CD14-positive monocyte (primary cell): ENCODE data around the gene TCF4. TPM values are rescaled to one million over a fixed set of nuclear protein-coding genes. Genes with fewer than 3 reads are reported as not detected.

Experiments
- DNase-seq, 3 donors: peaks; one replicate each; pipeline ENCODE4 v3.0.0-alpha.2; 2011 to 2022
- H2AFZ ChIP-seq: 2 replicates; pipeline ENCODE4 v1.6.0; 2012; ENCODE audit warnings: mild to moderate bottlenecking, low read depth, low read length, inconsistent platforms; ENCODE audit not compliant: insufficient read depth, poor library complexity, severe bottlenecking
- H3K27ac ChIP-seq, 2 donors: 1 replicate in 1 of 2; 2 replicates in 1 of 2; pipeline ENCODE4 v1.5.1; 2012 to 2013; ENCODE audit warnings: low read length in 2 of 2, control low read depth in 1 of 2, inconsistent platforms in 1 of 2, low read depth in 1 of 2, mild to moderate bottlenecking in 1 of 2
- H3K27me3 ChIP-seq, 2 donors: one replicate each; pipeline versions ENCODE4 v1.6.0 to v1.6.1; 2011 to 2013; ENCODE audit warnings: low read length in 2 of 2; ENCODE audit not compliant: control insufficient read depth in 2 of 2, insufficient read depth in 2 of 2
- H3K36me3 ChIP-seq, 2 donors: replicated peaks in 1 of 2; 1 replicate in 1 of 2; 2 replicates in 1 of 2; pipeline versions ENCODE4 v1.5.1 to v1.6.1; 2012 to 2013; ENCODE audit warnings: low read length in 2 of 2, control low read depth in 1 of 2, inconsistent platforms in 1 of 2, mild to moderate bottlenecking in 1 of 2; ENCODE audit not compliant: insufficient read depth in 2 of 2, control insufficient read depth in 1 of 2
- H3K4me1 ChIP-seq, 2 donors: 1 replicate in 1 of 2; 2 replicates in 1 of 2; pipeline versions ENCODE4 v1.5.1 to v1.6.1; 2012 to 2013; ENCODE audit warnings: low read length in 2 of 2, control low read depth in 1 of 2, inconsistent platforms in 1 of 2, mild to moderate bottlenecking in 1 of 2, moderate library complexity in 1 of 2; ENCODE audit not compliant: insufficient read depth in 2 of 2, control insufficient read depth in 1 of 2
- H3K4me2 ChIP-seq: replicated peaks from 2 replicates; pipeline ENCODE3; 2012; ENCODE audit warnings: low read length, moderate library complexity, mild to moderate bottlenecking; ENCODE audit not compliant: poor library complexity, severe bottlenecking; ENCODE audit errors: extremely low read depth
- H3K4me3 ChIP-seq, 3 experiments: fragments of 200-600 bp in 1 of 3; sonication (generic) in 1 of 3; replicated peaks in 1 of 3; 1 replicate in 2 of 3; 2 replicates in 1 of 3; pipeline ENCODE4 v1.5.1; 2011 to 2013; ENCODE audit warnings: low read length in 3 of 3, mild to moderate bottlenecking in 3 of 3, control low read depth in 2 of 3, low read depth in 2 of 3, inconsistent platforms in 1 of 3, moderate library complexity in 1 of 3
- H3K79me2 ChIP-seq: 2 replicates; pipeline ENCODE4 v1.6.0; 2012; ENCODE audit warnings: mild to moderate bottlenecking, control low read depth, inconsistent platforms, low read length, moderate library complexity; ENCODE audit not compliant: insufficient read depth
- H3K9ac ChIP-seq: 2 replicates; pipeline ENCODE4 v1.6.0; 2017; ENCODE audit warnings: low read length, mild to moderate bottlenecking; ENCODE audit not compliant: insufficient read depth, poor library complexity, severe bottlenecking
- H3K9me3 ChIP-seq, 2 donors: replicated peaks in 1 of 2; 1 replicate in 1 of 2; 2 replicates in 1 of 2; pipeline versions ENCODE4 v1.5.1 to v1.6.1; 2012 to 2013; ENCODE audit warnings: low read length in 2 of 2, control low read depth in 1 of 2; ENCODE audit not compliant: control insufficient read depth in 1 of 2, insufficient read depth in 1 of 2
- H4K20me1 ChIP-seq: 2 replicates; pipeline ENCODE4 v1.6.0; 2012; ENCODE audit warnings: mild to moderate bottlenecking, low read length, control low read depth, moderate library complexity; ENCODE audit not compliant: insufficient read depth
- H3K27ac Mint-ChIP-seq, 7 donors: one replicate each; pipeline ENCODE4 v1.8.0; 2020; ENCODE audit warnings: mild to moderate bottlenecking in 7 of 7, mixed read lengths in 7 of 7, moderate library complexity in 6 of 7, inconsistent platforms in 2 of 7
- H3K27me3 Mint-ChIP-seq, 3 donors: one replicate each; pipeline ENCODE4 v1.8.0; 2021 to 2022; ENCODE audit warnings: low read depth in 3 of 3, mild to moderate bottlenecking in 3 of 3, mixed read lengths in 3 of 3, moderate library complexity in 3 of 3, inconsistent platforms in 1 of 3
- H3K36me3 Mint-ChIP-seq, 2 donors: one replicate each; pipeline ENCODE4 v1.8.0; 2020; ENCODE audit warnings: mixed read lengths in 2 of 2, inconsistent platforms in 1 of 2, mild to moderate bottlenecking in 1 of 2
- H3K4me1 Mint-ChIP-seq: one replicate; pipeline ENCODE4 v1.8.0; 2020; ENCODE audit warnings: mild to moderate bottlenecking, mixed read lengths
- H3K4me3 Mint-ChIP-seq, 2 donors: one replicate each; pipeline ENCODE4 v1.8.0; 2020; ENCODE audit warnings: mild to moderate bottlenecking in 2 of 2, mixed read lengths in 2 of 2, moderate library complexity in 1 of 2
- H3K9me3 Mint-ChIP-seq, 7 donors: one replicate each; pipeline ENCODE4 v1.8.0; 2020 to 2022; ENCODE audit warnings: mixed read lengths in 7 of 7, mild to moderate bottlenecking in 6 of 7, moderate library complexity in 6 of 7, inconsistent platforms in 2 of 7
- CTCF ChIP-seq: fragments of 200-600 bp; IDR thresholded peaks from one replicate; pipeline ENCODE4 v1.8.0; 2022; ENCODE audit warnings: antibody characterized with exemption, mild to moderate bottlenecking
- intact Hi-C, 2 donors: fragments of 100-400 bp; cut with micrococcal nuclease; formaldehyde crosslinking; loops; one replicate each; pipeline versions ENCODE4 v1.15.0 to v1.15.1; 2023
- polyA plus RNA-seq, 3 donors: library from polyadenylated mRNA; depleted of rRNA in 1 of 3; unstranded in 2 of 3; stranded (reverse) in 1 of 3; fragments of 300-500 nt in 2 of 3; fragments of >200 nt in 1 of 3; fragmentation: Illumina TruSeq in 2 of 3; gene quantifications; 1 replicate in 2 of 3; 2 replicates in 1 of 3; pipeline ENCODE4 v1.2.3, GENCODE V29; 2012 to 2021

TCF4 gene
- polyA plus RNA-seq, 3 donors: 5.9 to 12.9 (median 10.7) TPM

- Histone ChIP-seq H3K79me2 (no peaks in the 10 kb centered on the region), H3K9me3 (no peaks in the 10 kb centered on the region), H3K4me3 (no peak overlapping the region), H3K36me3 (no peaks in the 10 kb centered on the region), H4K20me1 (no peaks in the 10 kb centered on the region), H3K27me3 (no peaks in the 10 kb centered on the region), H3K4me1 (peaks cover 18 to 32% of the 10 kb centered on the region in 2 donors), H3K27ac (peak overlapping the region in 1 of 2 donors; percentile 6), H2AFZ (no peak overlapping the region), H3K9ac (no peak overlapping the region), H3K4me2 (no peak overlapping the region)
- intact Hi-C loops: no loop called here
- no peaks in the 10 kb centered on the region for H3K36me3 Mint-ChIP-seq
- H3K27me3 Mint-ChIP-seq: peaks cover 0 to 1% (median 0%) of the 10 kb centered on the region in 3 donors
- no peak overlapping the region for H3K4me3 Mint-ChIP-seq
- TF ChIP-seq CTCF: no peak
- peak; percentile 22 to 57 (median 55) for DNase-seq
- H3K9me3 Mint-ChIP-seq: peaks cover 0 to 4% (median 0%) of the 10 kb centered on the region in 7 donors
- peak overlapping the region in 3 of 7 donors; percentile 5 to 52 (median 16) for H3K27ac Mint-ChIP-seq
- H3K4me1 Mint-ChIP-seq: peaks cover 17% of the 10 kb centered on the region
These were observed 74.8 kb downstream of the TCF4 start for GRCh38 chr18:55513161-55513560.

- H3K27me3 Mint-ChIP-seq: peaks cover 0 to 1% (median 0%) of the 10 kb centered on the region in 3 donors
- no peaks in the 10 kb centered on the region for H3K9me3 Mint-ChIP-seq
- H4K20me1 ChIP-seq: no peaks in the 10 kb centered on the region
- peak overlapping the region; percentile 52 for H2AFZ ChIP-seq
- H3K4me1 ChIP-seq: peaks cover 18 to 32% of the 10 kb centered on the region in 2 donors
- no peaks in the 10 kb centered on the region for H3K36me3 Mint-ChIP-seq
- H3K9ac ChIP-seq: peak overlapping the region; percentile 39
- peak overlapping the region in 1 of 7 donors; percentile 80 for H3K27ac Mint-ChIP-seq
- peak overlapping the region; percentile 32 to 76 (median 61) for H3K4me3 ChIP-seq
- H3K4me2 ChIP-seq: peak overlapping the region; percentile 65
- peak in 1 of 3 donors; percentile 12 for DNase-seq
- H3K9me3 ChIP-seq: no peaks in the 10 kb centered on the region
- peak overlapping the region in 1 of 2 donors; percentile 91 for H3K4me3 Mint-ChIP-seq
- H3K27ac ChIP-seq: peak overlapping the region in 1 of 2 donors; percentile 65
- H3K36me3 ChIP-seq: no peaks in the 10 kb centered on the region
- H3K4me1 Mint-ChIP-seq: peaks cover 19% of the 10 kb centered on the region
- no peaks in the 10 kb centered on the region for H3K27me3 ChIP-seq
- H3K79me2 ChIP-seq: no peaks in the 10 kb centered on the region
- TF ChIP-seq CTCF: no peak
- intact Hi-C loops: no loop called here
These were observed 76.7 kb downstream of the TCF4 start for GRCh38 chr18:55511277-55511676.
